ENCODE results near the gene TMEM238. TPM values are rescaled to one million over a fixed set of nuclear protein-coding genes. Genes with fewer than 3 reads are reported as not detected.

TMEM238 gene
- total and polyA plus RNA-seq, 2 experiments from 2014 or later: 0.97 TPM; not detected in 1

GRCh38 chr19:55372316-55373081, 11.6 kb downstream of the TMEM238 start:
- no peak for TF ChIP-seq EZH2phosphoT487 (IDR thresholded peaks at IDR 0.05; ENCODE audit: insufficient read depth, low read depth)
- no peak for TF ChIP-seq EZH2 (IDR thresholded peaks at IDR 0.05; ENCODE audit: insufficient read depth, poor library complexity, severe bottlenecking)
- H3K9me3 ChIP-seq (ENCODE audit: low read depth): no peaks in the 10 kb centered on the region
- in situ Hi-C loops (cut with MboI): no loop called here
- no peaks in the 10 kb centered on the region for H3K27me3 ChIP-seq (replicated peaks; ENCODE audit: insufficient read depth)
- H3K36me3 ChIP-seq (ENCODE audit: low read depth): no peaks in the 10 kb centered on the region; the same call in 1 of the 2 replicates
- peak overlapping the region; percentile 50; the same call in 1 of the 2 replicates for H3K9ac ChIP-seq
- no peak overlapping the region for H3K4me3 ChIP-seq
- DNase-seq: peak; percentile 62
- H3F3A ChIP-seq (ENCODE audit: insufficient read depth): peaks cover 18% of the 10 kb centered on the region
- H3K79me2 ChIP-seq (ENCODE audit: insufficient read depth): peaks cover 8% of the 10 kb centered on the region
- H4K20me1 ChIP-seq (ENCODE audit: insufficient read depth): no peaks in the 10 kb centered on the region
- no peak overlapping the region for H2AFZ ChIP-seq
- 30 to 53% methylated on average over 14 to 23 of the region's 24 CpGs for WGBS, 2 experiments (ENCODE audit: low coverage in 1 of 2, low lambda C conversion rate in 2 of 2, missing lambda C conversion rate in 2 of 2)
- no peak overlapping the region for H3K4me2 ChIP-seq (ENCODE audit: unreplicated experiment)
- peak overlapping the region; percentile 36; the same call in 1 of the 2 replicates for H3K27ac ChIP-seq
- H3K4me1 ChIP-seq (ENCODE audit: insufficient read depth): peaks cover 29% of the 10 kb centered on the region
- H3K9me2 ChIP-seq (ENCODE audit: insufficient read depth): no peaks in the 10 kb centered on the region

GRCh38 chr19:55370305-55370988, 13.6 kb downstream of the TMEM238 start, which contains the start of gene IL11:
TSS of gene IL11 (minus strand) at chr19:55370463. CDS start at chr19:55370310, 153 bp downstream.
- H3K9me3 ChIP-seq (ENCODE audit: low read depth): no peaks in the 10 kb centered on the region
- peak within 1 kb of the TSS; percentile 87 for H3K9ac ChIP-seq
- peaks cover 29% of the 10 kb centered on the region for H3K4me1 ChIP-seq (ENCODE audit: insufficient read depth)
- H3F3A ChIP-seq (ENCODE audit: insufficient read depth): peaks cover 25% of the 10 kb centered on the region
- peak; percentile 92 for DNase-seq
- H3K27ac ChIP-seq: peak within 1 kb of the TSS; percentile 86
- no peaks in the 10 kb centered on the region for H4K20me1 ChIP-seq (ENCODE audit: insufficient read depth)
- 1 to 4% methylated on average over 16 to 31 of the region's 32 CpGs for WGBS, 2 experiments (ENCODE audit: low coverage in 1 of 2, low lambda C conversion rate in 2 of 2, missing lambda C conversion rate in 2 of 2)
- in situ Hi-C loops (cut with MboI): no loop called here
- peak within 1 kb of the TSS; percentile 87 for H2AFZ ChIP-seq
- no peaks in the 10 kb centered on the region; the same call in 1 of the 2 replicates for H3K36me3 ChIP-seq (ENCODE audit: low read depth)
- H3K79me2 ChIP-seq (ENCODE audit: insufficient read depth): peaks cover 8% of the 10 kb centered on the region
- peak within 1 kb of the TSS; percentile 92 for H3K4me3 ChIP-seq
- no peaks in the 10 kb centered on the region for H3K9me2 ChIP-seq (ENCODE audit: insufficient read depth)
- H3K4me2 ChIP-seq (ENCODE audit: unreplicated experiment): peak within 1 kb of the TSS; percentile 93
- TF ChIP-seq EZH2 (IDR thresholded peaks at IDR 0.05; ENCODE audit: insufficient read depth, poor library complexity, severe bottlenecking) (no peak), EZH2phosphoT487 (IDR thresholded peaks at IDR 0.05; ENCODE audit: insufficient read depth, low read depth) (no peak)
- no peaks in the 10 kb centered on the region for H3K27me3 ChIP-seq (replicated peaks; ENCODE audit: insufficient read depth)

- H3K9ac ChIP-seq: peak overlapping the region; percentile 87
- peaks cover 29% of the 10 kb centered on the region for H3K4me1 ChIP-seq (ENCODE audit: insufficient read depth)
- DNase-seq: peak; percentile 95
- peaks cover 8% of the 10 kb centered on the region for H3K79me2 ChIP-seq (ENCODE audit: insufficient read depth)
- H3K27me3 ChIP-seq (replicated peaks; ENCODE audit: insufficient read depth): no peaks in the 10 kb centered on the region
- no peaks in the 10 kb centered on the region for H4K20me1 ChIP-seq (ENCODE audit: insufficient read depth)
- peak overlapping the region; percentile 88 for H3K4me2 ChIP-seq (ENCODE audit: unreplicated experiment)
- no peaks in the 10 kb centered on the region for H3K9me2 ChIP-seq (ENCODE audit: insufficient read depth)
- no peak for TF ChIP-seq EZH2phosphoT487 (IDR thresholded peaks at IDR 0.05; ENCODE audit: insufficient read depth, low read depth)
- TF ChIP-seq EZH2 (IDR thresholded peaks at IDR 0.05; ENCODE audit: insufficient read depth, poor library complexity, severe bottlenecking): no peak
- no peaks in the 10 kb centered on the region; the same call in 1 of the 2 replicates for H3K36me3 ChIP-seq (ENCODE audit: low read depth)
- peaks cover 29% of the 10 kb centered on the region for H3F3A ChIP-seq (ENCODE audit: insufficient read depth)
- in situ Hi-C loops (cut with MboI): no loop called here
- H2AFZ ChIP-seq: peak overlapping the region; percentile 87
- H3K4me3 ChIP-seq: peak overlapping the region; percentile 92
- H3K9me3 ChIP-seq (ENCODE audit: low read depth): no peaks in the 10 kb centered on the region
- 2% methylated on average over 19 to 43 of the region's 59 CpGs for WGBS, 2 experiments (ENCODE audit: low coverage in 1 of 2, low lambda C conversion rate in 2 of 2, missing lambda C conversion rate in 2 of 2)
- peak overlapping the region; percentile 86 for H3K27ac ChIP-seq
These were observed 14.3 kb downstream of the TMEM238 start for GRCh38 chr19:55369653-55370304.
